Activated naive CD4-positive, alpha-beta T cell (primary cell): ENCODE results near the gene MAD2L2.

ENCODE experiments used
- DNase-seq, 4 experiments: peaks; one replicate each; lab custom pipeline; 2025; lab: John Stamatoyannopoulos, UW

MAD2L2 gene

GRCh38 chr1:11653101-11653860 is 27.7 kb downstream of the MAD2L2 start:
- DNase-seq: no peak

DNA sequence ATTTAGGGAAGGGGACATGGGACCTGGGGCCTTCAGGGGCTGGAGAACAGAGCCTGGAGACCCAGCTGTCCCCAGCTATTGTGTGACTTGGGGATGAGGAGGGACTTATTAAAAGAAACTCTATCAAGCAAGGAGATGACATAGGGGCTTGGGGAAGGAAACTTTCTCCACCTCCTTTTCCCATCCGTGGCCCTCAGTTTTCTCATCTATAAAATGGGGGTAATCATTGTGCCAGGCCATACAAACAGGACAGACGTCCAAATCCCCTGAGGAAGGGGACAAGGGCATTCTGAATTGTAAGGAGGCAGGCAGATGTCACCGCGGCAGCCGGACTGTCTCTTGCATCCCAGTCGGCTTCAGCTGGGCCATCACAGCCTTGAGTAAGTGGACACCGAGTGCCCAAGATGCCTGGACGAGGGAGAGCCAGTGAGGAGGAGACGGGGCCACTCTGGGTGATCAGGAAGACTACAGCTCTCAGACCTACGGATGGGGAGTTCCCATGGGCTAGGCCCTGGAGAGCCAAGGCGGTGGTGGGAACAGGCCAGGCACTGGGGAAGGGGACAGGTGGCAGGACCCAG is 28.7 kb downstream of the MAD2L2 start:
- DNase-seq: no peak

DNA sequence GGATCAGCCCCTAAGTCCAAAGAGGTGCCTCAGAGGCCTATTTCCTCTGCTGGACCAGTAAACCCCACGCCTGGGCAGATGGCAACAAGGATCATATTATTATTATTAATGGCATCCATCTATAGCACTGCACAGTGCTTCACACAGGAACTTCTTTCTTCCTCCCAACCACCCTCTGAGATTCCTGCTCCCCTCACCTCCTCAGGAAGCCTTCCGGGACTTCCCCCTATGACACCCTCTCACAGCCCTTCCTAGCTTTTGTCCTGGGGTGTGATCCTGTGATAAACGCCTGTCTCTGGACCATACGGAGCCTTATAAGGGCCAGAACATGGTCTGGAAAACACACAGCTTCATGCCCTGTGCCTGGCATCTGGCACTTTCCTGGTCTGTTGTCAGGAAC is 29.9 kb downstream of the MAD2L2 start:
- DNase-seq: no peak

DNA sequence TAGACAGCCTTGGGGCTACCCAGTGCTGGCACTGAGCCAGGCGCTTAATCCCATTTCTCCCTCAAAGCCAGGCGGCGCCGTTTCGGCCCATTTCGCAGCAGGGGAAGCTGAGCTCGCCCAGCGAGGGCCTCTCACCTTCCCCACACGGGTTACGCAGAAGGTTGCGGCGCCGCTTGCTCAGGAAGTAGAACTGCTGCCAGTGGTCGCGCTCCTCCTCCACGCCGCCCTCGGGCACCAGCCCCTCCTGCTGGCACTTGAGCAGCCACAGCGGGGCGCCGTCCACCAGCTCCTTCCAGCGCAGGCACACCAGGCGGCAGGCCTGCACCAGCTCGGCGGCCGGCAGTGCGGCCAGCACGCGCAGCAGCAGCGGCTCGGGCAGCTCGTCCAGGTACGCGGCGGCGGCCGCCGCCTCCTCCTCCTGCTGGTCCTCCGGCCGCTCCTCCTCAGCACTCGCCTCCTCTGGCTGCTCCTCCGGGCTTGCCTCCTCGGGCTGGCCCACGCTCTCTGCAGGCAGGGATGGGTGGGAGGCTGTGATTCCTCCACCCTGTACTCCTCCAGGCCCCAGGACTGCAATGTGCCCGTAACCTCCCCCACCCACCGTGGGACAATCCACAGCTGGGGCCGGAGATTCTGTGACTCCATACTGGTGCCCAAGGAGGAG is 30.5 kb downstream of the MAD2L2 start:
- DNase-seq: peak; percentile 33 to 66 (median 52)

DNA sequence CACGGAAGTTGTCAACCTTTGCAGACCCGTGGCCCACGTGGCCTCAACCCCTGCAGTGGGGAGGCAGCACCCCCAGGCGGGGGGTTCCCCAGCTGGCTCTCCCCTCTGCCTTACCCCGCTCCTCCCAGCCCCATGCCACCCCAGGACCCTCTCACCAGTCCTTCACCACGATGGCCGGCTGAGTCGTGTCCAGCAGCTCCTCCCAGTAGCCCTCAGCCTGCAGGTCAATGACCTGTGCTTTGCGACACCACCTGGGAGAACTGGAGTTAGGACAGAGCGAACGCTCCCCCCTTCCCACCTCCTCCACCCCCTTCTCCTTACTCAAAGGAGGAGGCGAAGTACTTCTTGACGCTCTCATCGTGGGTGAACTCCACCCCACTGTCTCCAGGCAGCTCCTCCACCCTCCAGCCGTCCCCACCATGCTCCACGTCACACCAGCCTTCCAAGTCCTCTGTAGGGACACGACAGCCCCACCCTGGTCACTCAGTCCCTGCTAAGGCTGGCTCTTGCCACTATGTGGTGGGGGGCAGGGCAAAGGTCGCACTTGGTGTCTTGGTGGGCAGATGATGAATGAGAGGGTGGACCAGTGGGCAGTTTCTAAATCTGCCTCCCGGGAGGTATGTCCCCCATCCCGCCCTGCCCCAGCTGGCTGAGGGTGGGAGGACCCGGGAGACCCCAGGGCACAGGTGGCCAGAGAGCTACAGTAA is 31.2 kb downstream of the MAD2L2 start:
- DNase-seq: no peak

DNA sequence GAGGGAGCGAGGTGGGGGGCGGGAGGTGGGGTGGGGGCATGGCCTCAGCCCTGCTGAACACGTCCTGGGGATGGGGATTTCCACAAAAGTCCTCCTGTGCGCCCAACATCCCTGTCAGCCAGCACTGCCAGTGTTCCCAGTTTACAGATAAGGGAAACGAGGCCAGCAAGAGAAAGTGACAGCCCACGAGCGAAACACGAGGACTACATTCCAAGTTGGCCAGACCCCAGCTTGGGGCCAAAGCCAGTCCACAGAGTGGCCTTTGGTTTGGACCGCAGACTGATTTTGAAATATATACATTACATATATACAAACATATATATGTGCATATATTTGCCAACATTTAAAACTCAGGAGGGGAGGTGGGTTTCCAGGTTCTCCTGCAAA is 31.7 kb downstream of the MAD2L2 start:
- no peak for DNase-seq

DNA sequence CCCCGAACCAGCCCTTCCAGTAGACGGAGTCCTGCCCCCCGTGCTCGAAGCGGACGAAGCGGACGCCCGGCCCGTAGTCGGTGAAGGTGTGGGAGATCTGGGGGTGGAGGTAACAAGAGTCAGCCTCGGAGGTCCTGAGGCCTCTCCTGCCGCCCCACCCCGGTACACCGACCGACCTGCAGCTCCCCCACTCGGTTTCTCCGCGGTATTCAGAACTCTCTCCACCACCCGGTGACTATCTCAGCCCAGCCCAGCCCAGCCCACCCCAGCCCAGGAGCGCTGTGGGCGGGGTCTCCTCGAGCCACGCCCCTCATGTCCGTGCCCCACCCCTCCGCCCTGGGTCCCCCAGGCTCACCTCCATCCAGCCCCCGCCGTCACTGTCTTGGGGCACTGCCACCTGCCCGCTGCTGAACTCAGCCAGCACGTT is 32.2 kb downstream of the MAD2L2 start:
- peak in 1 of 4 experiments; percentile 27 for DNase-seq

GRCh38 chr1:11648039-11648438 is 32.9 kb downstream of the MAD2L2 start:
- no peak for DNase-seq

GRCh38 chr1:11647333-11647732 is 33.6 kb downstream of the MAD2L2 start:
- DNase-seq: no peak

DNA sequence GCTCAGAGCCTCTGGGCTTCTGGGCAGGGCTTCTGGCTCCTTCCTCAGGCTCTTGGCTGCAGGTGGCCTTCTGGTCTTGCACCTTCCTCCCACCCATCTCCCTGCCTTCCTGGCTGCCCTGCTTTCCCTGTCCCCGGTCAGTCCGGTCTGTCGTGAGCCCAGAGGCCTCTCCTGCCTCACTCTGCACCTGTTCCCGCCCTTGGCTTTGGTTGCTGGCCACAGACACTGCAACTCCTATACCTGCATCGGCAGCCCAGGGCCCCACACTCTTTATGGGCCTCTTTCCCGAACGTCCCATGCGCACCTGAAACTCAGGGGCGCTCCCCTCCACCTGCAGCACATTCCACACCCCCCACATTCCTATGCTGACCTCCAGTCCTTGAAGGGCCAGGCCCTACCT is 34.6 kb downstream of the MAD2L2 start:
- no peak for DNase-seq

- DNase-seq: peak; percentile 59 to 77 (median 76)
Observed at GRCh38 chr1:11645670-11646265, 35.2 kb downstream of the MAD2L2 start.

GRCh38 chr1:11645270-11645669 is 35.7 kb downstream of the MAD2L2 start:
- DNase-seq: no peak

GRCh38 chr1:11643782-11644181 is 37.2 kb downstream of the MAD2L2 start:
- DNase-seq: no peak

DNA sequence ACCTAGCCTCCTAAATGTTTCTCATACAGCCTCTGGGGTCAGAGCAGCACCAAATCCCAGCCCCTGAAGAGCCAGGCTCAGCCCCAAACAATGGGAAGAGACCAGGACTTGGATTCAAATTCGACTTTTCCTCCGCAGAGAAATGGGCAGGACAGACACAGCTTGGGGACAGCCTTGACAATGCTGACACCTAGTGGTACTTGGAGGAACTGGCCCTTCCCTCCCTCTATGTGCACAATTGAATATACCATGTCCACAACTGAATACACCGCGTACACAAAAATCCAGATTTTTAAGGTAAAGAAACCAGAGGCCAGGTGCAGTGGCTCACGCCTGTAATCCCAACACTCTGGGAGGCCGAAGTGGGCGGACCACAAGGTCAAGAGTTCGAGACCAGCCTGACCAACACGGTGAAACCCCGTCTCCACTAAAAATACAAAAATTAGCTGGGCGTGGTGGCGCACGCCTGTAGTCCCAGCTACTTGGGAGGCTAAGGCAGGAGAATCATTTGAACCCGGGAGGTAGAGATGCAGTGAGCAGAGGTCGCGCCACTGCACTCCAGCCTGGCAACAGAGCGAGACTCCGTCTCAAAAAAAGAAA is 38.4 kb downstream of the MAD2L2 start:
- peak; percentile 32 to 55 (median 46) for DNase-seq

DNA sequence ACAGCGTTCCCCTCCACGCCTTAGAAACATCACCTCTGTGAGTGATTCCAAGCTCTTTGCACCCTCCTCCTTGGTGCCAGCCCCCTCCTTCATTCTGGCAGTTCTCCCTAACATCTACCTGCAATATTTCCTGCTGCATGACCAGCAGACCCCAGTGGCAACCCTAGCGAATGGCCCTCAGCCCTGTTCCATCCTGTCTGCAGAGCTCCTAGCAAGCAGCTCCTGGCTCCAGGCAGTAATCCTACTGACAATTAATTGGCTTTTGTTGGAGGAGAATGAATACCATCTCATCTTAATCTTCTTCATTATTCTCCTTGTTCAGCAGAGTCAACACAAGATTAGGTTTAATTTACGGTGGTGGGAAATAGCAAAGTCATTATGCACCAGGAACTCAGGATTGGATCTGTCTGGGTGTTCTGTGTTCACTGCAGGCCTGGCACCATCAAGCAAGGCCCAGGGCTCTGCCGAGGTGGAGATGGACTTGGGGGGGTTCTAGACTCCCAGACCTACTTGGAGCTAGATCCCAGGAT is 39.1 kb downstream of the MAD2L2 start:
- no peak for DNase-seq

GRCh38 chr1:11640944-11641343 is 40.0 kb downstream of the MAD2L2 start:
- DNase-seq: no peak

DNA sequence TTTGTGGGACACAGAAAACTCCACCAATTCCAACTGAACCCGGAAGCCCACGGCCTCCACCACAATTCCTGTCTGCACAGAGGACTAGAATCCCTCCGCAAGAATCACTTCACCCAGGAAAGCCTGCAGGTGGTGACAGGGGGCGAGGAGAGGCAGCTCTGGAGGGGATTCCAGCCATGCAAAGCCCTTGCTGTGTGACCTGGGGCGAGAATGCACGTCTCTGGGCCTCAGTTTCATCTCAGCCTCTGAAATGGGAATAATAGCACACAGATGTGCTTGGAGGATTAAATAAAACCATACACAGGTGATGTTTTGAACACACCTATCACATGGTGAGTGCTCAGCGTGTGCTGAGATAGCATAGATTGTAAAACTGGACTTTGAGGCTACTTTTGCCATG is 40.8 kb downstream of the MAD2L2 start:
- DNase-seq: no peak

GRCh38 chr1:11639372-11639771 is 41.6 kb downstream of the MAD2L2 start:
- no peak for DNase-seq

DNA sequence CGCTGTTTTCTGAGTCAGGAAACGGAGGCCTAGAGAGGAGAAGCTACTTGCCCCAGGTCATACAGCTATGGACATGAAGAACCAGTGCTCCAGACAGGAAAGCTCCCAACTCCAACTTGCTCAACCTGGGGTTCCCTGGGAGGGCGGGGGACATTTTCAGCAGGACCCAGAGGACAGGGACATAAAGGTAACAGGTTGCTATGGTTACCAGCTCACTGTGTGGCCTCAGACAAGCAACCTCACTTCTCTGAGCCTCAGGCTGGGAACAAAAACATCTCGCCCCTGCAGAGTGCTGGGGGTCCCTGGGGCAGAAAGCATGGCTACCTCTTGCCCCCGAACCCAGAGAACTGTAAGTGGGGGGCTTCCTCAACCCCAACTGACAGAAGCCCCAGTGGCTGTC is 42.8 kb downstream of the MAD2L2 start:
- DNase-seq: no peak

- DNase-seq: no peak
Observed at GRCh38 chr1:11634365-11635192, 46.4 kb downstream of the MAD2L2 start.
